CD8-positive, alpha-beta memory T cell (primary cell): Measurements from ENCODE around the gene BCL11A. TPM values are rescaled to one million over a fixed set of nuclear protein-coding genes. Genes with fewer than 3 reads are reported as not detected.

Experiments
- CTCF ChIA-PET: fragments of 350-600 bp; sonication (Branson Sonifier 250); formaldehyde crosslinking; loops from one replicate; lab custom pipeline; 2021; ENCODE audit warnings: antibody characterized with exemption; lab: Charles Lee
- POLR2A ChIA-PET: fragments of 350-600 bp; sonication (Branson Sonifier 250); formaldehyde crosslinking; loops from one replicate; lab custom pipeline; 2021; ENCODE audit warnings: antibody characterized with exemption; lab: Charles Lee
- DNase-seq, 5 donors: peaks; one replicate each; pipeline versions ENCODE4 v3.0.0 to v3.0.0-alpha.2; 2020 to 2022; ENCODE audit warnings: mixed read lengths in 1 of 5
- H3K27ac ChIP-seq: one replicate; pipeline ENCODE4 v1.7.0; 2013; ENCODE audit warnings: low read depth, mild to moderate bottlenecking, low read length, moderate library complexity
- H3K27me3 ChIP-seq: 2 replicates; pipeline ENCODE4 v1.7.0; 2013; ENCODE audit warnings: low read length, mild to moderate bottlenecking; ENCODE audit not compliant: insufficient read depth, poor library complexity, severe bottlenecking
- H3K36me3 ChIP-seq: 2 replicates; pipeline ENCODE4 v1.7.0; 2013; ENCODE audit warnings: mild to moderate bottlenecking, low read length, moderate library complexity; ENCODE audit not compliant: insufficient read depth
- H3K4me1 ChIP-seq: 2 replicates; pipeline ENCODE4 v1.7.0; 2013; ENCODE audit warnings: mild to moderate bottlenecking, low read length, moderate library complexity; ENCODE audit not compliant: insufficient read depth
- H3K4me3 ChIP-seq: 2 replicates; pipeline ENCODE4 v1.7.0; 2013; ENCODE audit warnings: mild to moderate bottlenecking, low read length
- H3K9me3 ChIP-seq: 2 replicates; pipeline ENCODE4 v1.7.0; 2013; ENCODE audit warnings: mild to moderate bottlenecking, low read length
- H3K27ac Mint-ChIP-seq, 8 donors: one replicate each; pipeline ENCODE4 v1.8.0; 2020 to 2021; ENCODE audit warnings: mixed read lengths in 8 of 8, mild to moderate bottlenecking in 6 of 8, inconsistent platforms in 3 of 8, moderate library complexity in 3 of 8
- H3K27me3 Mint-ChIP-seq, 2 donors: one replicate each; pipeline ENCODE4 v1.8.0; 2020 to 2021; ENCODE audit warnings: mixed read lengths in 2 of 2, mild to moderate bottlenecking in 1 of 2, moderate library complexity in 1 of 2
- H3K36me3 Mint-ChIP-seq, 3 donors: one replicate each; pipeline ENCODE4 v1.8.0; 2020 to 2021; ENCODE audit warnings: mixed read lengths in 3 of 3, inconsistent platforms in 1 of 3, mild to moderate bottlenecking in 1 of 3
- H3K4me1 Mint-ChIP-seq, 3 donors: one replicate each; pipeline ENCODE4 v1.8.0; 2020 to 2021; ENCODE audit warnings: mixed read lengths in 3 of 3, inconsistent platforms in 1 of 3, mild to moderate bottlenecking in 1 of 3
- H3K4me3 Mint-ChIP-seq, 7 donors: one replicate each; pipeline ENCODE4 v1.8.0; 2020 to 2021; ENCODE audit warnings: mixed read lengths in 7 of 7, mild to moderate bottlenecking in 6 of 7, moderate library complexity in 4 of 7, inconsistent platforms in 2 of 7
- H3K9me3 Mint-ChIP-seq, 5 donors: one replicate each; pipeline ENCODE4 v1.8.0; 2020 to 2022; ENCODE audit warnings: mixed read lengths in 5 of 5, mild to moderate bottlenecking in 3 of 5, moderate library complexity in 2 of 5, inconsistent platforms in 1 of 5
- polyA plus RNA-seq: library from polyadenylated mRNA; unstranded; fragments of 300-500 nt; fragmentation: Illumina TruSeq; gene quantifications from one replicate; pipeline ENCODE4 v1.2.3, GENCODE V29; 2021
- total RNA-seq, 2 experiments: library from RNA; stranded (reverse); gene quantifications; one replicate each; pipeline ENCODE4 v1.2.3, GENCODE V29; 2021

Gene BCL11A
- total and polyA plus RNA-seq, 3 experiments from 2014 or later, result 0.07 to 0.15 TPM; not detected in 1

- H3K4me3 Mint-ChIP-seq, result peak overlapping the region; percentile 24 to 89 (median 67)
- no peak for DNase-seq
- H3K4me1 Mint-ChIP-seq, result peaks cover 29 to 47% (median 34%) of the 10 kb centered on the region in 3 donors
- ChIA-PET POLR2A (no interaction called here), CTCF (no interaction called here)
- Histone ChIP-seq H3K9me3 (no peaks in the 10 kb centered on the region), H3K27ac (no peak overlapping the region), H3K27me3 (peaks cover 50% of the 10 kb centered on the region), H3K4me1 (peaks cover 27% of the 10 kb centered on the region), H3K4me3 (peak overlapping the region; percentile 27), H3K36me3 (no peaks in the 10 kb centered on the region)
- peaks cover 41 to 74% of the 10 kb centered on the region in 2 donors for H3K27me3 Mint-ChIP-seq
- H3K9me3 Mint-ChIP-seq, result peaks cover 0 to 2% (median 0%) of the 10 kb centered on the region in 5 donors
- H3K27ac Mint-ChIP-seq, result peak overlapping the region in 1 of 8 donors; percentile 79
- peaks cover 0 to 2% (median 1%) of the 10 kb centered on the region in 3 donors for H3K36me3 Mint-ChIP-seq
These were observed 3.4 kb upstream of the BCL11A start for GRCh38 chr2:60556576-60557485.

DNA sequence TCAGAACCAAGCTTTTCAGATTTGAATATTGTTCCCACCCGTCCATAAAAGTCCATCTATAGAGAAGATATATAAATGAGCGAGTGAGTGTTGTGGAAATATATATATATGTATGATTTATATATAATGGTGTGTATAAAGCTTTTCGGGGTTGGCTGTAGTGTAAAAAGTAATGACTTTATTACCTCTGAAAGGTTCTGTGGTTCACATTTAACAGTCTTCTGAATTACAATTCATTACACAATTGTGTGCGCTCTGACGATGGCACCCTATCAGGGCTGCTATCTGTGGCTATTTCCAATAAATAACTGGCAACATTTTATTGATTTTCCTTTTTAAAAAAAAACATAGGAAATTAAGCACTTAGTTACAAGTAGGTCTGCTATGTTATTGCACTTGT, 2.7 kb upstream of the BCL11A start:
- ChIA-PET POLR2A (no interaction called here), CTCF (no interaction called here)
- Histone ChIP-seq H3K9me3 (no peaks in the 10 kb centered on the region), H3K4me1 (peaks cover 30% of the 10 kb centered on the region), H3K4me3 (no peak overlapping the region), H3K36me3 (no peaks in the 10 kb centered on the region), H3K27me3 (peaks cover 48% of the 10 kb centered on the region), H3K27ac (no peak overlapping the region)
- Mint-ChIP-seq H3K4me3 (peak overlapping the region; percentile 50 to 92 (median 84)), H3K36me3 (peaks cover 0 to 2% (median 0%) of the 10 kb centered on the region in 3 donors), H3K27ac (no peak overlapping the region), H3K9me3 (peaks cover 0 to 2% (median 0%) of the 10 kb centered on the region in 5 donors), H3K27me3 (peaks cover 40 to 72% of the 10 kb centered on the region in 2 donors), H3K4me1 (peaks cover 31 to 52% (median 36%) of the 10 kb centered on the region in 3 donors)
- DNase-seq, result no peak

DNA sequence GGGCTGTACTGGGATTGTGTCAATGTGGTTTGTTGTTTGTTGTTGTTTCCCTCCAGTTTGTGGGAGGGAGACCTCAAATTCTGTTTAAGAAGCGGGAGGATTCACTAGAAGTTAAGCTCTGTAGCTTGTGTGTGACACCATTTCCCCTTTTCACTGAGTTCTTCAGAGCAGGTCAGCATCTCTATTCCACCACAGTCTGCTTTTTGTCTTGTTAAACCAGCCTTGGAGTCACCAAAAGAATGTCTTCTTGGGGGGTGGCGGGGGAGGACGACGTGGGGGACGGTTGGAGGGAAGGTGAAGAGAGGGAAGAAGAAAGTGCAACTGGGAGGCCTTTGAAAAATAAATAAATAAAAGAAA, 2.3 kb upstream of the BCL11A start:
- POLR2A ChIA-PET, result no interaction called here
- DNase-seq, result no peak
- CTCF ChIA-PET, result no interaction called here
- Histone ChIP-seq H3K27ac (no peak overlapping the region), H3K9me3 (no peaks in the 10 kb centered on the region), H3K4me1 (peaks cover 33% of the 10 kb centered on the region), H3K27me3 (peaks cover 49% of the 10 kb centered on the region), H3K36me3 (no peaks in the 10 kb centered on the region), H3K4me3 (peak overlapping the region; percentile 76)
- peak overlapping the region; percentile 81 to 92 (median 88) for H3K4me3 Mint-ChIP-seq
- H3K27ac Mint-ChIP-seq, result peak overlapping the region in 5 of 8 donors; percentile 0 to 81 (median 28)
- peaks cover 0 to 2% (median 0%) of the 10 kb centered on the region in 5 donors for H3K9me3 Mint-ChIP-seq
- peaks cover 39 to 71% of the 10 kb centered on the region in 2 donors for H3K27me3 Mint-ChIP-seq
- H3K4me1 Mint-ChIP-seq, result peaks cover 33 to 55% (median 36%) of the 10 kb centered on the region in 3 donors
- H3K36me3 Mint-ChIP-seq, result peaks cover 0 to 2% (median 0%) of the 10 kb centered on the region in 3 donors

GRCh38 chr2:60555066-60555782, 1.8 kb upstream of the BCL11A start:
- H3K9me3 Mint-ChIP-seq, result peaks cover 0 to 2% (median 0%) of the 10 kb centered on the region in 5 donors
- peaks cover 0 to 2% (median 0%) of the 10 kb centered on the region in 3 donors for H3K36me3 Mint-ChIP-seq
- no peak overlapping the region for H3K27ac ChIP-seq
- peak overlapping the region; percentile 76 for H3K4me3 ChIP-seq
- H3K4me3 Mint-ChIP-seq, result peak overlapping the region; percentile 81 to 92 (median 88)
- CTCF ChIA-PET, result no interaction called here
- H3K27me3 ChIP-seq, result peaks cover 49% of the 10 kb centered on the region
- peaks cover 36 to 71% of the 10 kb centered on the region in 2 donors for H3K27me3 Mint-ChIP-seq
- peak overlapping the region in 5 of 8 donors; percentile 0 to 81 (median 64) for H3K27ac Mint-ChIP-seq
- H3K36me3 ChIP-seq, result no peaks in the 10 kb centered on the region
- POLR2A ChIA-PET, result no interaction called here
- peaks cover 35 to 60% (median 36%) of the 10 kb centered on the region in 3 donors for H3K4me1 Mint-ChIP-seq
- H3K4me1 ChIP-seq, result peaks cover 37% of the 10 kb centered on the region
- DNase-seq, result peak; percentile 32 to 72 (median 63)
- H3K9me3 ChIP-seq, result no peaks in the 10 kb centered on the region

DNA sequence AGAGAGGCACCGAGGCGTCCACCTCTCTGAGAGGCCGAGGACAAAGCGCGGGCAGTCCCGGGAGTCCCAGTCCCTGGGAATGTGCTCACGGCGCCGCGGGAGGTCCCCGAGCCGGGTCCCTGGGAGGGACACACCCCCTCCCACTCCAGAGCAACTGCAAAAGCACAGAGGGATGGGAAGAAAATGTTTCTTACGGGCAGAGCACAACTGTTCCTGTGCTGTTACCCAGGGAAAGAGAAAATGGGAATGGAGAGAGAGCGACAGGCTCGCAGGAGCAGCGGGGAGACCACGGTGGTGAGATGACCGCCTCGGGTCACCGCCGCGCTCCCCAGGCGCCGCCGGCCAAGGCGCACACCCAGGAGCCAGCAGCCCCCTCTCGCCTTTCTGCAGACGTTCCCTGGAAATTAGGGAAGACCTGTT, 1.2 kb upstream of the BCL11A start:
- Mint-ChIP-seq H3K4me1 (peaks cover 41 to 66% (median 41%) of the 10 kb centered on the region in 3 donors), H3K27ac (peak overlapping the region in 3 of 8 donors; percentile 12 to 72 (median 64)), H3K4me3 (peak overlapping the region; percentile 81 to 92 (median 88)), H3K27me3 (peaks cover 42 to 71% of the 10 kb centered on the region in 2 donors), H3K9me3 (peaks cover 0 to 2% (median 0%) of the 10 kb centered on the region in 5 donors), H3K36me3 (peaks cover 0 to 2% (median 0%) of the 10 kb centered on the region in 3 donors)
- H3K9me3 ChIP-seq, result no peaks in the 10 kb centered on the region
- H3K27ac ChIP-seq, result no peak overlapping the region
- peaks cover 39% of the 10 kb centered on the region for H3K4me1 ChIP-seq
- H3K36me3 ChIP-seq, result no peaks in the 10 kb centered on the region
- peak overlapping the region; percentile 76 for H3K4me3 ChIP-seq
- H3K27me3 ChIP-seq, result peaks cover 53% of the 10 kb centered on the region
- no peak for DNase-seq
- CTCF ChIA-PET, result no interaction called here
- POLR2A ChIA-PET, result no interaction called here

DNA sequence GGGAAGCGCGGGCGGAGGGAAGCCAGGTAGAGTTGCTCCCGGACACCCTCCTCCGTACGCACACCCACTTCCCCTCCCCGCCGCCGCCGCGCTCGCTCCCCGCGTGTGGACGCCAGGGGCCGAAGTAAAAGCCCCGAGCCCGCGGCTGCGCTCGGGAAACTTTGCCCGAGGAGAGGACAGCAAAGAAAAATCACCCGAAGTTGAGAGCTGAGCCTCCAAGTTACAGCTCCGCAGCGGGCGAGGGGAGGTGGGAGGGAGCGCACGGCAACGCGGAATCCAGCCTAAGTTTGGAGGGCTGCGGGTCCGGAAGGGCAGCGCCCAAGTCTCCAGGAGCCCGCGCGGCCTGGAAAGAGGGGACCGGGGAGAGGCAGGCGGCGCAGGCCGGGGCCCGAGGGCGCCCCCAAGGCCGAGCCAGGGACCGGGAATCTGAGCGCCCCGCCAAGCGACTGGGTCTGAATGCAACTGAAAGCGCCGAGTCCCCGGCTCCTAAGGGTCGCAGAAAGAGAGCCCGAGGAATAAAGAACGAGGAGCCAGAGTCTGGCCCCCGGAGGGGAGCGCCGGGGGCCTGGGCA, 706 bp upstream of the BCL11A start:
- Mint-ChIP-seq H3K36me3 (peaks cover 0 to 2% (median 0%) of the 10 kb centered on the region in 3 donors), H3K27ac (peak overlapping the region in 1 of 8 donors; percentile 72), H3K4me1 (peaks cover 43 to 70% (median 44%) of the 10 kb centered on the region in 3 donors), H3K9me3 (peaks cover 0 to 4% (median 0%) of the 10 kb centered on the region in 5 donors), H3K27me3 (peaks cover 41 to 69% of the 10 kb centered on the region in 2 donors), H3K4me3 (peak overlapping the region; percentile 81 to 92 (median 88))
- H3K27ac ChIP-seq, result no peak overlapping the region
- no peaks in the 10 kb centered on the region for H3K36me3 ChIP-seq
- peaks cover 41% of the 10 kb centered on the region for H3K4me1 ChIP-seq
- peak overlapping the region; percentile 76 for H3K4me3 ChIP-seq
- peaks cover 56% of the 10 kb centered on the region for H3K27me3 ChIP-seq
- DNase-seq, result peak in 1 of 5 donors; percentile 15
- POLR2A ChIA-PET, result no interaction called here
- H3K9me3 ChIP-seq, result no peaks in the 10 kb centered on the region
- CTCF ChIA-PET, result no interaction called here

- H3K27me3 Mint-ChIP-seq, result peaks cover 52 to 72% of the 10 kb centered on the region in 2 donors
- peaks cover 0 to 2% (median 0%) of the 10 kb centered on the region in 3 donors for H3K36me3 Mint-ChIP-seq
- Histone ChIP-seq H3K36me3 (no peaks in the 10 kb centered on the region), H3K27me3 (peaks cover 68% of the 10 kb centered on the region), H3K27ac (no peak overlapping the region), H3K4me1 (peaks cover 41% of the 10 kb centered on the region), H3K4me3 (no peak overlapping the region), H3K9me3 (no peaks in the 10 kb centered on the region)
- H3K27ac Mint-ChIP-seq, result peak overlapping the region in 1 of 8 donors; percentile 38
- H3K9me3 Mint-ChIP-seq, result peaks cover 0 to 7% (median 0%) of the 10 kb centered on the region in 5 donors
- peaks cover 47 to 76% (median 51%) of the 10 kb centered on the region in 3 donors for H3K4me1 Mint-ChIP-seq
- ChIA-PET CTCF (no interaction called here), POLR2A (no interaction called here)
- H3K4me3 Mint-ChIP-seq, result peak overlapping the region; percentile 79 to 93 (median 88)
- DNase-seq, result no peak
These were observed 481 bp downstream of the BCL11A start for GRCh38 chr2:60552851-60553494.
